ENCODE data around the gene TPRG1.
A peak's percentile ranks its signal among the peaks of the same experiment; 100 is the strongest.

Gene TPRG1

DNA sequence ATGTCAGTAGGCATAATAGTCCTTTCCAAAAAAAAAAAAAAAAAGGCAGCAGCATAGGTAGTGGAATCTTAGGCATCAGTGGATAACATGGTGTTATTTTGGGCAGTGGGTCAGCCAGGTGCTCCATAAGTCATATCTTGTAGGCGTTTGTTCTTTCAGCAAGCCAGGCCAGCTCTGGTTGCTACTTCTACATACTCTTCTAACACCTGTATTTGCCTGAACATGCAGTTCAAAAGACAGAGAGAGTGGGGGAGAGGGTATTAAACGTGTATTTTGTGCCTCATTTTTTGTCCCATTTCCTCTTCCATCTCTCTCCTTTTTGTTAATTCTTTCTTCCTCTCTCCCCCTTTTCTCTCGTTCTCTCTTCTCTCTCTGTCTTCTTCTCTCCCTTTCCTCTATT, 110.4 kb downstream of the TPRG1 start:
- DNase-seq (ENCODE audit: low read depth): no peak

DNA sequence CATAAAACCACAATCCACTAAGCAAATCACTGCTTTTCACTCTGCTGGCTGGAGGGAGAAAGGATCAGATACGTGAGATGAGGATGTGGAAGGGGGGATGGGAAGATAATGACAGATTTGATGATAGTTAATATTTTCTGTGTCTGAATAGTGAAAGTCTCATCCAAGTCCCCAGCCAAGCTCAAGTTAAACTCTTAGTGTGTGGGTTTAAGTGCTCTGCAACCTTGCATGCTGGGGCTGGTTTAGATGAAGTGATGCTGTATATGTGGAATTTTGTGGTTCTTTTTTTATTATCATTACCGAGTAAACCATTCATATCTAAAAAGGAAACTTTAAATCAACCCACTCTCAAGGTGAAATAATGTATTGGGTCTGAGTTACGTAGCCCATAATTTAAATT, 111.0 kb downstream of the TPRG1 start:
- no peak for DNase-seq (ENCODE audit: low read depth)

DNA sequence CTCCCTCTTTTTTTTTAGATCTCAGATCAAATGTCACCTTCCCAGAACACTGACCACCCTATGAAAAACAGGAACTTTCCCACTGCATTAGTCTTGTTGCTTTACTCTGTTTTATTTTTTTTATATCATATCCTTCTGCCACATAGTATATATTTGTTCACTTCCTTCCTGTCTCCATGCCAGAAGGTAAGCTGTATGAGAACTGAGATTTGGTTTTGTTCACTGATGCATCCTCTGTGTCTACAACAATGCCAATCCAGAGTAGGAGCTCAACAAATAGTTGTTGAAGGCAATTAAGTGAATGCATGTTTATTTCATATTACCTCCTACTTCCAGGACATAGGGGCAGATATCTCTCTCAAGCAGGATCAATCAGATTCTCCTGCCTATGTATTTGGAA, 114.4 kb downstream of the TPRG1 start:
- DNase-seq (ENCODE audit: low read depth): no peak

DNA sequence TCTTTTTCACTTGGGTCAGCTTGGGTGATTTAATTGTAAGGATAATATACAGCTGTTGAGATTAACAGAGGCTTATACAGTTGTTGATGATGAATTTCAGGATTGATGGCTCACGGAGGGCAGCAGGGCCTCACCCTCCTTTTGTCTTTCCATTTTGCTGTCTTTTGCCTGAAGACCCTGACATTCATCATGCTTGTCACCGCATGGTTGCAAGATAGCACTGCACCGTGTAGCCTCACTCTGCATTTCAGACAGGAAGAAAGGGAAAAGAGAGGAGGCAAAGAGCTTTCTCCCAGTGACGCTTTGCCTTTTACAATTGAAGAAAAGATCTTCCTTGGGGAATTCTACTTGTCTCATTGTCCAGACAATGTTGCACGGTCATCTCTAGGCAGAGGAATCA, 115.1 kb downstream of the TPRG1 start:
- no peak for DNase-seq (ENCODE audit: low read depth)

DNA sequence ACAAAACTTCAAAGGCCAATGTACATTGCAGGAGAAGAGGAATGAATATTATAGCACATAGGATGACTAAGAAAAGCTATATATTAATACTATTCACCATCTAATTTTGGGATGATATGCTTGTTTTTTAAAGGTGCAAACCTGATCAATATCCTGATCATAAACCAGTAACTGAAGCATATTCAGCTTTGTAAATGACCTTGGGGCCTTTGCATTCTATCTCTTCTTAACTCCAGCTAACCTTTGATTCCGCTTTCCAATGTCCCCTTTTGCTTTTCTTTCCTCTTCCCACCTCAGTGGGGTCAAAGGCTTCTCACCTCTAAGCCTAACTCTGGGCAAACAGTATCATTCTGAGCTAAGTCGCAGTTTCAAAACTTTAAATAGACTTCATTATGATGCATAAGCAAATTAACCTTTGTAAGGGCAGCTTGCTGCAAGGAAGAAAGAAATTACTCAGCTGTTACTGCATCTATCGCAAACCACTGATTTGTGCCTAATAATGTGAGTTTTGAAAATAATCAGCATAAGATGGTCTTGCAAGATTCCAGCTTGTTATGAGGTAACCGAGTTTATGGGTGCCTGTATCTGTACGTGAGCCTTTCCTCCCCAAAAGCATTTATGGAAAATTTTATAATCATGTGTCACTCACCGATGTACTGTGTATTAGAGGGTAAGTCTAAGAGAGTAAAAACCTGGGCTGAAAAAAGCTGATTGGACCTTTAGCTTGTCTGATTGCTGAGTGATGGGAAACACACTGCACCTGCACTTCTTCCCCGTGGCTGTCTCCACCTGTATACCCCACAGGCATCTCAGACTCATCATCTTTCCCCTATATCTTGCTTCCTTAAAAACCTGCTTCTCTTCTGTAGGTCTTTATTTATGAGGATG, 116.8 kb downstream of the TPRG1 start:
- DNase-seq (ENCODE audit: low read depth): no peak

DNA sequence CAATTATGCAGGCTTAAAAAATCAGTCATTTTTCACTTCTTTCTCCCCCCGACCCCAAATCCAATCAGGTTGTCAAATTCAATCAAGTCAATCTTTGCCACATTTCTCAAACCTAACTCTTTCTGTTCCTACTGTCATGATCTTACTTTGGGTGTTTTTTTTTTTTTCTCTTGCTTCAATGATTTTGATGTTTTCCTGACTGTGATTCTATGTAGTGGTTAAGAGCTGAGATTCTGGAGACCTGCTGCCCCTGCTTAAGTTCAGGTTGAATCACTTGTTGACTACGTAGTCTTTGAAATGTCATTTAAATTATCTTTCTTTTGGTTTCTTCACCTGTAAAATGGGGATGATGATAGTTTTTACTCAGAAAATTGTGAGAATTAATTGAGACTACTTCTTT, 117.5 kb downstream of the TPRG1 start:
- no peak for DNase-seq (ENCODE audit: low read depth)

DNA sequence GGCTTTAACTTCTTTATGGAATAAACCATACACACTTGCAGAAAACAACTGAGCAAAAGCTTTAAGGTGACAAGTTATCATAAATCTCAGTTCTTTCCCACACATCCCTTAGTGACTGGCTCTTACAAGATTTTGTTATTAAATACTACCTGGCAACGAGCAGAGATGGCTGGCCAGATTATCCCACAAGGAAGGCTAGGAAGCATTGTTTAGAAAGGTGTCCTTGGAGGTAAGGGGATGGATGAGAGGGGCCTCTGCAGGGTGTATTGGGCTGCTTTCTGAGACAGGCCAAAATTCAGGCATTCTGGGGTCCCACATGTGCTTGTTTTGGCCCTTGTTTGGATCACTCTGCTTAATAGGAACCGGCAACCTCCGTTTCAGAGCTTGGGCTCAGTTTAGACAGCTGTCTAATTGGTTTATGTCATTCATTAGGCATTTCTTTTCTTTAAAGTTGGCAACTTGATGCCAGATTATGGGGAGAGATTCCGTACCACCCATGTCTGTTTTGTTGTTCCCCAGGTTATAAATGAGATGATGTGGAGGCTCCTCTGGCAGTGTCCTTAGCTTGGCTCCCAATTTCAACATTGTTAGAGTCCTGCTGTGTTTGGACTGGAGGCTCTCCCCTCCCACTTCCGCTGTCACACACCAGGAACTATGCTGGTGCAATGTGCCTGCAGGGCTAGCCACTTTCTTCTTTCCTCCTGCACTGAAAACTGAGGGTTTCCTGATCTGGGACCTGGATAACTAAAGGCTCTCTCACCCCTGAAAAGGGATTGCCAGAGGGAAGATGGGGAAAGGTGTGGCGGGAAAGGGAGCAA, 121.1 kb downstream of the TPRG1 start:
- DNase-seq (ENCODE audit: low read depth): no peak

DNA sequence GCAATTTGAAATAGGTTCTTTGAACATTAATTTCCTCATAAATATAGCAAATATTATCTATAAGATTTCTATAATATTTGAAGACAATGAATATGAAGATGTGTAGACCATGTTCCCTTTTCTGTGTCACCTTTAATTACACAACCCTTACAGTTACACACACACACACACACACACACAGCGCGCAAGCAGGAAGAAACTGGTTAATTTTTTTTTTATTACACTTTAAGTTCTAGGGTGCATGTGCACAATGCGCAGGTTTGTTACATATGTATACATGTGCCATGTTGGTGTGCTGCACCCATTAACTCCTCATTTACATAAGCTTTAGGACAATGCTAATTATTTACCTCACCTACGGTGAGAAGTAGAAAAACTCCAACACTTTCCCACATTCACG, 122.9 kb downstream of the TPRG1 start:
- no peak for DNase-seq (ENCODE audit: low read depth)

DNA sequence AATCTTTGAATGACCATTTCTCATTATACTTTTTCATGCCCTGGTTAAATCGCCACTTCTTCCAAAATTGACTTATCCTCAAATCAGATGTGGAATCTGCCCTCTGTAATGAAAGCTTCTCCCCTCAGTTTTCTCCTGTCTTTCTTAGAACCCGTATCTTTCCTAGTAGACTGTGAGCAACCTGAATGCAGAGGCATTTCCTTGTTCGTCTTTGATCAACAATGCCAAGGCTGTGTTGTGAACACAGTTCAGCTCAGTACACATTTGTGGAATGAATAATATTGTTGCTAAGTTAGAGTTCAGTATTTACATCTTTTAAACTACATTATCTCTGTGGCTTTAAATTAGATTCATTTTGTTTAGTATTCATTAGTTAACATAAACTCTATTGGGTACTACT, 123.3 kb downstream of the TPRG1 start:
- DNase-seq (ENCODE audit: low read depth): no peak

DNA sequence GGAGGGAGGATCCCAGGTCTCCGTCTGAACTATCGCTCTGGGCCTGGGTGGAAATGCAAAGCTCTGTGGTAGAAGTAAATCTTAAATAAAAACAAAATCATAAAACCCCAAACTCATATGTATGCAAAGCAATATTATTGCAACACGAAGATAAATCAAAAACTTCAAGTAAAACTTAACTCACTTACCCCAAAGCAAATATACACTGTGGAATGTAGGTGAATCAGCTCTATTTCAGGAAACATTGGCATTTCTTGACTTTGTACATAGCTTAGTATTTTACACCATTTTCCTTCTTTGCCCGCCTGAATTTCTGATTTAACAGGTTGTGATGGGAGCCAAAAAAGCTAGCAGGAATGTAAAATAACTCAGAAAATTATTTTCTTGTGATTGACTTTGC, 126.2 kb downstream of the TPRG1 start:
- no peak for DNase-seq (ENCODE audit: low read depth)

DNA sequence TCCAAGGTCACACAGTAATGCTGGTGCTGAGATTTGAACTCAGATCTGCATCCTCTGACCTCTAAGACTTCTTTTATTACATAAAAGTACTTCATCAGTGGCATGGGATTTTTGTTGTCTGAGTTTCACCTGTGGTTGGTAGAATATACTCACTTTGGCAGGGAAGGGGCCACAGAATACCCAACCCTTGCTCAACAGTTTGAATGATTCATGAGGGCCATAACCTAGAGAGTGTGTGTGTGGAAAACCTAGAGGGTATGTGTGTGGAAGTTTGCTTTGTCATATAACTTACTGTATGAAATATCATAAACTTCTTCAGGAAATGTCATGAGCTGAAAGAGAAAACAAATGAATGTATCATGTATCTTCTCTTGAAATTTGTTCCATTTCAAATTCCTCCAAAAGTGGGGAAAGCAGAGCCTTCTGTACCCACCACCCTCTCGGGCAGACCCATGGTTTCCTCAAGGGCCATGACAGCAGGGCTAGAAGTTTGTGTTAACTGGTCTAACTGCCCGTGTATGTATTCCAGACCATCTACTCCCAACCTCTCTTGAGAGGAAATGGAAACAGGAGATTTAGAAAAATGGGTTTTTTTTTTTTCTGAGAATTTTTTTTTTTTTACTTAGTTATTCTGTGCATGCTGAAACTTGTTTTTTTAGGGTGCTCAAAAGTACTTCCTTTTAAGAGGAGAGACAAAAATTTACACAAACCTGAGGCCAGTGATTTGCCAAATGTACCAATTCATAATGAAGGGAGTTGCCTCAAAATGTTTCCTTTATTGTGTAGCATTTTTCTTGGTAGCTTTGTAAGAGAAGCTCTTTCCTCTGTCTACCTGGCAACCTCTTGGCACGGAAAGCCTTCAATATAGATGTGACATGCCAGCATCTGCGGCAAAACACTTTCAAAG, 127.0 kb downstream of the TPRG1 start:
- DNase-seq (ENCODE audit: low read depth): peak; percentile 35

DNA sequence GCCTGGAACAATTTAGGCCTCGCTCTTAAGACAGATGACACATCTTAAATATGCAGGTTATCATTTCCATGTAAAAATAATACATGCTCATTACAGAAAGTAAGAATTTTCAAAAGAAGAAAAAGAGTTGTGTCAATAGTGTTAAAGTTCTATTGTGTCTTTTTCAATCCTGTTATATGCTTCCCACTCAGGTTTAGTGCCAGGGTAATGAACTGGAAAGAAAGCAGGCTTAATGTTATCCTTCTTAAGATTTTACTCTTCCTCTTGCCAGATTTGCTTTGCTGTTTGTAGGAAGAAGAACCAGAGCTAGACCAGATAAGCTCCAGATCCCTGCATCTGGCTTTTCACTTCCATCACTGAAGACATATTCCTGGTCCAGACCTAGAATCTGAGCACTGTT, 128.6 kb downstream of the TPRG1 start:
- no peak for DNase-seq (ENCODE audit: low read depth)

DNA sequence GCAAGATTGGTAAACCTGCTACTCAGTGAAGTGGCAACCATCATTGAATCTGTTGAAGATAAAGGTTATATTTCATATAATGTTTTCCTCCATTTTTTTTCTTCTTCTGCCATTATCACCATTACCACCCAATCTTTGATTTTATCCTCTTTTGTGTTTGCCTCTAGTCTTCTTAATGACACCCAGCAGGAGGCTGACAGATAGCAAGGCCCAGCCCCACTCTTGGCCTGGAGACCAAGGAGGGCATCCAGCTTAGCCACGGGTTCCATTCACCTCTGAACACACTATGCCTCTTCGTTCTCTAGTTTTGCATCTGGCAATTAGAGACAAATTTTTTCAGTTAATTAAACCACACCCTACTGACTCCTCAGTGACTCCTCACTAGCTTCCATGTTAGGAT, 129.7 kb downstream of the TPRG1 start:
- DNase-seq (ENCODE audit: low read depth): no peak

DNA sequence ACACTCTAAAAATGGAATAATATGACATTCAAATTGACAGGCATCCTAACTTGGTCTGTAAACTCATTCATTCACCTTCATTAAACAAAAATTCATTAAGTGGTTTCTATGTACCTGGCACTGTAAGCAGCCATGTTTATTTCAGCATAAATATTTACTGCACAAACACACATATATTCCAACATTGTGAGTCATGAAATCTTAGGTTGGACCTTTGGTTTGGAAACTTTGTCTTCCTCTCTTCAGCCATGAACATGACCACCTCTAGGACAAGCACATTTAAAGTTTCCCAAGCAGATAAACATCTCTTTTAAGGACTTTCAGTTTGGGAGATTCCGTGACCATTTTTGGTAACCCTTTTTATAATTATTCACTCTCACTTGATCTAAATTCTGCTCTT, 131.8 kb downstream of the TPRG1 start:
- no peak for DNase-seq (ENCODE audit: low read depth)

DNA sequence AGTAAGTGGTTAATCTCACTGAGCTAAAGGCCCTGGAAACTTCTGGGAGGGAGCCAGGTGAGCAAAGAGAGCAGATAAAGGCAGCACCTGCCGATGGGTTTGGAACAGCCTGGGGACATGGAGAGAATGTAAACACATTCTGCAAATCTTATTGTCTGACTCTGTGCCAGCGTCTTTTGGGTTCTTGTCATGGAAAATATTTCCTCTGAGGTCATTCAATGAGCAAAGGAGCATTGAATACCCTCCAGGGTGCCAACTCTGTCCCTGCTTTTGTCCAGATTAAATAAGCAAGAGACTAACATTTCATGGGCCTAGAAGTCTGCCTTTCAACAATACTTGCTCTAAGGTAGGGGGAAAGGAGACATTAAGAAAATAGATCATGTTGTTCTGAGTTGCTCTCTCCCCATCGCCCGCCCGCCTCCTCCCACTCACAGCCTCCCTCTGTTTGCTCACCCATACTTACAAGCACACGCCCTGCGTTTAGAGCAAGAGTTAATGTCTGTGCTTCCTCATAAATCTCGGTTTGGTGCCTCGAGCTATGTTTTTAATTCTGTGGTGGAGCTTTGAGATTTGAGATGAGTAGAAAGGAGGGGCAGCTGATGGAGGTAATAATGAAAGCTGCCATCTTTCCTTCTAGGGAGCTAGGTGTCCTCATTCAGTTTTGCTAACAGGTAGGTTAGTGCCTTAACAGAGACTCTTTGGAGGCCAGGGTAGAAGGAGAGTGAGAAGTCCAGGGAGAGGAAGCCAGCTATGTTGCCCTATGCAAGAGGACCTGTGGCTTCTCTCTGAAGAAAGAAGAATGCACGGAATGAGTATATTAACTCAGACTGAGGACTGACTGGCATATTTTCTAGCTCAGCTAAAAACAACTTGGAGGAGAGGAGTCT, 132.9 kb downstream of the TPRG1 start:
- DNase-seq (ENCODE audit: low read depth): no peak

DNA sequence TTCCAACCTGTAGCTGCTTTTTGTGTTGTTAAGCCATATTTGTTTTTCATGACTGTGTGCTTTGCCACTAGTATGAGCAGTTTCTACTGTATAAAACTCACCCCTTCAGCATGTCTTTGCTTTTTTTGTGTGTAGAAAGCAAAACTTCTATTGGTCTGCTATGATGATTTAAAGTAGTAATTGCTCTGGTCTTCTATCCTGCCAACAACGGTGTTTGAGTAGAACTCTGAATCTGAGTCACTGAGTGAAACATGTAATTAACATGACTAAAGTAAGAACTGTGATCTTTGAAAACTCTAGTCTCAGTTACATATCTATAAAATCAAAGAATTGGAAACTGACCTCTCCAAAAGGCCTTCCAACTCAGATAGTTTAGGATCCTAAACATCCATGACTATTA, 133.6 kb downstream of the TPRG1 start:
- DNase-seq (ENCODE audit: low read depth): no peak

DNA sequence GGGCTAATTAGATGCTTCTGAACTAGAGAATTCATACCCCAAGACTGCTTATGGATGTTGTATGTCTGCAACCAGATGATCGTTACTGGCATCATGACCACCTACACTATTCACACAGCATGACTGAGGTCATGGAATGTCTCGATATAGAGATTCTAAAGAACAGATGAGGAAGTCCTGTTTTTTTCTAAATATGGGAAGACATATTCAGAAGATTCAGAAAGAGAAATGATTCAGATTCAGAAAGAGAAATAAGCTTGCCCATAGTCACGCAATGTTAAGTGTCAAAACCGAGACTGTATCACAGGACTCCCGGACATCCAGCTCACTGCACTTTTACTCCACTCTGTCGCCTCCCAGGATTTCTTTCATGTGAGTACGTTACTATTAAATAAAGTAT, 136.2 kb downstream of the TPRG1 start:
- no peak for DNase-seq (ENCODE audit: low read depth)

DNA sequence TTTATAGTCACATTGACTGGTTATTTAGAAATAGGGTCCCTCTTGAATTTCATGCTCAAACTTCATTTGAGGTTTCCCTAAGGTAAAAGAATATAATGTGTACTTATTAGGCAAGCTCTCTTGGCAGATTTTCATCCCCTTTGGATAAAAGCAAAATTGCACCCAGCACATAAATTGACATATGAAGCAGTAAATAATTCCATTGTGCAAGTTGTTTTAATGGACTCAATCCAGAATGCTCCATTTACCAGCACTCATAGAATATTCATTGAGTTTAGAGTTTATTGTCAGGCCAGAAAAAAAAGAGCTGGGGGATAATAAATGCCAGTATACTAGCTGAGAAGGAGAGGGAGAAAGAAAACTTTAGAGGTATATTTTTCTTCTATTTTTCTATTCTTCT, 136.8 kb downstream of the TPRG1 start:
- no peak for DNase-seq (ENCODE audit: low read depth)

DNA sequence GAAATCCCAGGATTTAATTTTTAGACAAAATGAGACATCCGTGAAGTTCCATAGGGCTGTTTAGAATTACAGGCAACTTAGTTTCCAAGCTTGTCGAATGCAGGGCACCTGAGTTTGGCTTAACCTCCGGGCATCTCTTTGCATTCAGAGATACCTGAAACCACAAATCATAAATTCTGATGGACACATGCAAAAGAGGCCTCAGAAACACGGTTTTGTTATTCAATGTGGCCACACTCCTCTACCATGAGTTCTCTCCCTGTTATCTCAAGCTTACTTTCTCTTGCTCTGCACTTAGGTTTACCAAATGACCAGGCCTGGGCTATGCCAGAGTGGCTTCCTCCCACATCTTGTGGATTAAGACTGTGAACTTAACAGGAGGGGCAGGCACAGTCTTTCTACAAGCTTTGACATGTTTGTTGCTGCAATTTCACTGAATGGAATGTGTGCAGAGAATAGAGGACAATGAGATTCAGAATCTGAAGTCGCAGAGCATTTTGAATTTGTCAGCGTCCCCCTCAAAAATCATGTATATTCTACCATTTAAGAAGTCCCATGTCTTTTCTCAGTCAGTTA, 137.7 kb downstream of the TPRG1 start:
- no peak for DNase-seq (ENCODE audit: low read depth)

DNA sequence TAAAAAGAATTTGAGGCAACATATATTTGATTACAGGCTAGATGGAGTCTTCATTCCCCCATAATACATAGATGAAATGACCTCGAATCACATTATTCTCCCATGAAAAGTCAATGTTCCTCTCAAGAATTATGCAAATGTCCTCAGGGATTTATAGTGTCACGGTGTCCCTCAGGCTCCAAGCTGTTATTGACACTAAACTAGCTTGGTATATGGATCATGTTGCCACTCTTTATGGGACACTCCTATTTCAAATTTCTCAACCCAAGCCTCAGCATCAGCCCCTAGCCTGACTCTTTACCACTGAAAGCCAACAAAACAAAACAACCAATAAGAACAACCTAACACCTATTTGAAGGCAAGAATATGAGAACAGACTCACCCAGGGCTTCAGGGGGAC, 139.8 kb downstream of the TPRG1 start:
- no peak for DNase-seq (ENCODE audit: low read depth)

DNA sequence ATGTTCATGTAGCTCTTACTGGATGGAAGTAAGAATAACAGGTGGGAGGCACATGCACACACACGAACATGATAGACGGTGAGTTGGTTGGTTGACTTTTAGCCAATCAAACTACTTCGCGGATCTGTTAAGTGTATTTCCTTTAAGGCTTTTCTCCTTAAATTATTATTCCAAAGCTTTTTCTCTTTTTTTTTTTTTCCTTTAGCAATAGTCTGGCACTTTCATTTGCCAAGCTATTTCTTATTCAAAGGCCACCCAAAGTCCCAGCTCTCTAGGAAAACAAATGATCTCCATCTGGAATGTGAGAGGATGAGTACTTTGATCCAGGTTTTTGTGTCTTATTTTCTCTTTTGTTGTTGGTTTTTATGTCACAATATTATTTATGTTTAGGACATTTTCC, 141.1 kb downstream of the TPRG1 start:
- no peak for DNase-seq (ENCODE audit: low read depth)

Data from ELR (cell line).